HepG2 (cell line): ENCODE results near the gene PCGF3. TPM values are rescaled to one million over a fixed set of nuclear protein-coding genes. Genes with fewer than 3 reads are reported as not detected.

Experiments
- AKAP8 ChIP-seq: sonication (generic); formaldehyde crosslinking; IDR thresholded peaks from 2 replicates; pipeline ENCODE4 v1.5.1; 2020; ENCODE audit warnings: mild to moderate bottlenecking, missing genetic modification reagents
- ASH2L ChIP-seq: fragments of 300-600, 200-600 bp; sonication (generic); IDR thresholded peaks from 2 replicates; pipeline ENCODE4 v1.7.0; 2017; ENCODE audit warnings: low read depth, mild to moderate bottlenecking, moderate library complexity, mixed read lengths, low read length; ENCODE audit not compliant: insufficient read length
- ATM ChIP-seq: fragments of 450-650 bp; IDR thresholded peaks from 2 replicates; pipeline ENCODE4 v1.7.1; 2017; ENCODE audit warnings: mild to moderate bottlenecking, borderline replicate concordance
- FOXO1 ChIP-seq: sonication (generic); formaldehyde crosslinking; IDR thresholded peaks from 2 replicates; pipeline ENCODE4 v1.4.0; 2020; ENCODE audit warnings: missing genetic modification reagents
- GLI4 ChIP-seq: sonication (generic); formaldehyde crosslinking; IDR thresholded peaks from 2 replicates; pipeline ENCODE4 v1.5.1; 2020; ENCODE audit warnings: missing genetic modification reagents, mild to moderate bottlenecking, moderate library complexity, borderline replicate concordance
- JARID2 ChIP-seq: sonication (generic); formaldehyde crosslinking; IDR thresholded peaks from 2 replicates; pipeline ENCODE4 v1.8.1; 2023; ENCODE audit warnings: missing genetic modification reagents, inconsistent platforms; ENCODE audit not compliant: insufficient replicate concordance
- MTERF4 ChIP-seq: sonication (generic); formaldehyde crosslinking; IDR thresholded peaks from 2 replicates; pipeline ENCODE4 v1.8.0; 2023; ENCODE audit warnings: mild to moderate bottlenecking, missing genetic modification reagents
- NR2C2 ChIP-seq: sonication (generic); formaldehyde crosslinking; IDR thresholded peaks from 2 replicates; pipeline ENCODE4 v1.4.0; 2020; ENCODE audit warnings: missing genetic modification reagents, mild to moderate bottlenecking, moderate library complexity, borderline replicate concordance
- NR2F1 ChIP-seq, 2 experiments: fragments of 450-650 bp in 1 of 2; formaldehyde crosslinking in 1 of 2; IDR thresholded peaks; 2 replicates each; pipeline versions ENCODE4 v1.5.0 to v1.6.1; 2016 to 2020; ENCODE audit warnings: mild to moderate bottlenecking in 1 of 2, missing compliant biosample characterization in 1 of 2, missing genetic modification reagents in 1 of 2, moderate library complexity in 1 of 2
- SNAPC2 ChIP-seq: sonication (generic); formaldehyde crosslinking; IDR thresholded peaks from 2 replicates; pipeline ENCODE4 v1.8.1; 2022; ENCODE audit warnings: mild to moderate bottlenecking, missing genetic modification reagents
- TBL1XR1 ChIP-seq: fragments of 150-350 bp; IDR thresholded peaks from 2 replicates; pipeline ENCODE4 v1.6.1; 2014; ENCODE audit warnings: borderline replicate concordance, low read length; ENCODE audit not compliant: partially characterized antibody
- THRA ChIP-seq: sonication (generic); formaldehyde crosslinking; IDR thresholded peaks from 2 replicates; pipeline ENCODE4 v1.4.0; 2020; ENCODE audit warnings: missing genetic modification reagents, borderline replicate concordance
- ZBTB34 ChIP-seq: sonication (generic); formaldehyde crosslinking; IDR thresholded peaks from 2 replicates; pipeline ENCODE4 v1.8.0; 2022; ENCODE audit warnings: mild to moderate bottlenecking, missing genetic modification reagents
- ZMAT3 ChIP-seq: sonication (generic); formaldehyde crosslinking; conservative IDR thresholded peaks from 2 replicates; pipeline ENCODE4 v1.7.0; 2021; ENCODE audit warnings: missing genetic modification reagents
- ZMYM2 ChIP-seq: sonication (generic); formaldehyde crosslinking; IDR thresholded peaks from 2 replicates; pipeline ENCODE4 v1.8.0; 2022; ENCODE audit warnings: mild to moderate bottlenecking, missing genetic modification reagents
- ZNF136 ChIP-seq: sonication (generic); formaldehyde crosslinking; IDR thresholded peaks from 2 replicates; pipeline ENCODE4 v1.8.1; 2022; ENCODE audit warnings: low read depth, mild to moderate bottlenecking, moderate library complexity, missing genetic modification reagents
- ZNF235 ChIP-seq: sonication (generic); formaldehyde crosslinking; IDR thresholded peaks from 2 replicates; pipeline ENCODE4 v1.8.1; 2023; ENCODE audit warnings: mild to moderate bottlenecking, missing genetic modification reagents, borderline replicate concordance
- ZNF496 ChIP-seq: sonication (generic); formaldehyde crosslinking; IDR thresholded peaks from 2 replicates; pipeline ENCODE4 v1.8.1; 2023; ENCODE audit warnings: mild to moderate bottlenecking, moderate library complexity, missing genetic modification reagents; ENCODE audit not compliant: insufficient replicate concordance
- ZNF607 ChIP-seq: sonication (generic); formaldehyde crosslinking; IDR thresholded peaks from 2 replicates; pipeline ENCODE4 v1.5.1; 2020; ENCODE audit warnings: missing genetic modification reagents, mild to moderate bottlenecking, borderline replicate concordance
- ZNF773 ChIP-seq: sonication (generic); formaldehyde crosslinking; IDR thresholded peaks from 2 replicates; pipeline ENCODE4 v1.4.0; 2020; ENCODE audit warnings: missing genetic modification reagents, borderline replicate concordance
- ZNF776 ChIP-seq: sonication (generic); formaldehyde crosslinking; IDR thresholded peaks from 2 replicates; pipeline ENCODE4 v1.4.0; 2020; ENCODE audit warnings: mild to moderate bottlenecking, missing genetic modification reagents
- ZNF792 ChIP-seq: IDR thresholded peaks from 2 replicates; pipeline ENCODE4 v1.6.1; 2016
- polyA plus RNA-seq, 8 experiments: library from polyadenylated mRNA; depleted of rRNA in 3 of 8; stranded (reverse) in 7 of 8; unstranded in 1 of 8; fragments of >200 nt; fragmentation: Illumina TruSeq in 4 of 8; extraction: Trizol in 4 of 8; gene quantifications; 2 replicates each; pipeline versions ENCODE4 v1.2.1 to v1.2.3, GENCODE V29; 2011 to 2016; ENCODE audit warnings: low read depth in 4 of 8, missing spikeins in 1 of 8, mixed read lengths in 1 of 8; ENCODE audit not compliant: insufficient read depth in 1 of 8
- total RNA-seq, 5 experiments: library from RNA; depleted of rRNA; stranded (reverse); fragments of >200 nt; fragmentation: Illumina TruSeq; extraction: Trizol; gene quantifications; 2 replicates each; pipeline ENCODE4 v1.2.3, GENCODE V29; 2016; ENCODE audit warnings: low read depth in 1 of 5
- TF ChIP-seq, protein P1 (sequence below): sonication (generic); formaldehyde crosslinking; IDR thresholded peaks from 2 replicates; pipeline ENCODE4 v1.5.0; 2020; ENCODE audit warnings: mild to moderate bottlenecking, missing genetic modification reagents, borderline replicate concordance

PCGF3 gene
- total and polyA plus RNA-seq, 2 of the 13 experiments (the other 11 are each of a cell fraction or from before 2014, with no cell fraction given): 28.6 to 66.2 TPM

DNA sequence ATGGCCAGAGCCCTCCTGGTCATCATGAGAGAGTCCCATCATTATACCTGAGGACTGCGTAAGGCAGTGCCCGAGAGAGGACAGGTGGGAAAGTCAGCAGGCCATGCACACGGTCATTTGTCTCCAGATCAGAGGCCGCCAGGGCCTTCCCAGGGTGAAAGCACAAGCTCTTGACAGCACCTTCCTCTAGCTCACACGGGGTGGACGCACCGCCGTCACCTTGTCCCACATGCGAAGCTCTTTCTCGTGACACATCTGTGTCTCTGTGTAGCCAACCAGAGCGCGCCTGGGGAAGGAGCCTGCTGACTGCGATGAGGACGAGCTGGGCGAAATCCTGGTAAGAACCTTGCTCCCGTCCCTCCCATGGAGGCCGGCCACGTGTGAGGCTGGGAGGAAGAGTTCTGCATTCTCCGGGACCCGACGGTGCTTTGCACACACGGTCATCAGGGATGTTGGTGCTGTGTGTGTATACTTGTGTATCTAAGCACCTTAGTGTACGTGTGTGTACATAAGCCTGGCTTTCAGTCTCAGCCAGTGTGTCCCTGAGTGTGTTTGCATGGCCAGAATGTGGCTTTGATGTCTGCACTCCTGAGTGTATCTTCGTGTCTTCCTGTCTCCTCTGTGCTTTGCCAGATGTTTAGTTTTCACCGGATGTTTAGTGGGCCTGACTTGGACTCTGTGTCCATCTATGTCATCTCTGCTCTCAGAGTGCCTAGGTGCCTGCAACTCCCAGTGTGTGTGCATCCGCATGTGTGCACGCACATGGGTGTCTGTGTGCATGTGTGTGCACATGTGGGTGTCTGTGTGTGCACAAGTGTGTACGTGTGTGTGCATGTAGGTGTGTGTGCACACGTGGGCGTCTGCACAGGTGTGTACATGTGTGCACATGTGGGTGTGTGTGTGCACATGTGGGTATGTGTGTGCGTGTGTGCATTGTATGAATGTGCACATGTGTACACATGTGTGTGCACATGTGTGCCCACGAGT is 46.7 kb upstream of the PCGF3 start (continued):
- no peak; the same call in 1 of the 2 replicates for TF ChIP-seq ZMAT3
- TF ChIP-seq JARID2 (CRISPR knock-in tag): no peak
- peak; percentile 23; the same call in 1 of the 2 replicates for TF ChIP-seq NR2C2 (CRISPR knock-in tag)
- TF ChIP-seq ZMYM2 (CRISPR knock-in tag): peak; percentile 92
- TF ChIP-seq ATM: no peak
- no peak for TF ChIP-seq ZNF235 (CRISPR knock-in tag)
- TF ChIP-seq AKAP8: no peak
- no peak for TF ChIP-seq ASH2L
- no peak for TF ChIP-seq GLI4 (CRISPR knock-in tag)
- TF ChIP-seq THRA: no peak
- no peak for TF ChIP-seq ZNF773 (CRISPR knock-in tag)
- no peak for TF ChIP-seq ZNF136 (CRISPR knock-in tag)
- peak; percentile 64; the same call in 1 of the 2 replicates for TF ChIP-seq FOXO1
- TF ChIP-seq NR2F1 (CRISPR knock-in tag; IDR thresholded peaks at IDR 0.05): no peak
- TF ChIP-seq MTERF4: no peak
- TF ChIP-seq ZNF792 (CRISPR knock-in tag): peak; percentile 50; the same call in 1 of the 2 replicates
- no peak for TF ChIP-seq SNAPC2 (CRISPR knock-in tag)
- no peak for TF ChIP-seq ZNF496
- no peak for TF ChIP-seq ZNF776 (CRISPR knock-in tag)
- TF ChIP-seq TBL1XR1: no peak
- TF ChIP-seq, protein P1, sequence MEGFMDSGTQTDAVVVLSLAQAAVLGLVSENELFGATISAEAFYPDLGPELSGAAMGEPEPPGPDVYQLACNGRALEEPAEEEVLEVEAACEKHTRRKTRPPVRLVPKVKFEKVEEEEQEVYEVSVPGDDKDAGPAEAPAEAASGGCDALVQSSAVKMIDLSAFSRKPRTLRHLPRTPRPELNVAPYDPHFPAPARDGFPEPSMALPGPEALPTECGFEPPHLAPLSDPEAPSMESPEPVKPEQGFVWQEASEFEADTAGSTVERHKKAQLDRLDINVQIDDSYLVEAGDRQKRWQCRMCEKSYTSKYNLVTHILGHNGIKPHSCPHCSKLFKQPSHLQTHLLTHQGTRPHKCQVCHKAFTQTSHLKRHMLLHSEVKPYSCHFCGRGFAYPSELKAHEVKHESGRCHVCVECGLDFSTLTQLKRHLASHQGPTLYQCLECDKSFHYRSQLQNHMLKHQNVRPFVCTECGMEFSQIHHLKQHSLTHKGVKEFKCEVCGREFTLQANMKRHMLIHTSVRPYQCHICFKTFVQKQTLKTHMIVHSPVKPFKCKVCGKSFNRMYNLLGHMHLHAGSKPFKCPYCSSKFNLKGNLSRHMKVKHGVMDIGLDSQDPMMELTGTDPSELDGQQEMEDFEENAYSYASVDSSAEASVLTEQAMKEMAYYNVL (CRISPR knock-in tag): no peak; the same call in 1 of the 2 replicates
- no peak for TF ChIP-seq ZBTB34
- no peak for TF ChIP-seq ZNF607 (CRISPR knock-in tag)
